Fibroblast of lung (primary cell): Measurements from ENCODE around the gene COPZ2.

Source experiments
- EZH2 ChIP-seq: IDR thresholded peaks from 2 replicates; pipeline ENCODE4 v1.5.1; 2012; ENCODE audit warnings: low read length, control low read depth, mild to moderate bottlenecking; ENCODE audit errors: missing control alignments
- TF ChIP-seq, protein P1 (sequence below), 2 donors: IDR thresholded peaks in 1 of 2; conservative IDR thresholded peaks in 1 of 2; 1 replicate in 1 of 2; 2 replicates in 1 of 2; pipeline ENCODE4 v1.5.1; 2011 to 2012; ENCODE audit warnings: low read length in 2 of 2, control low read depth in 1 of 2, inconsistent platforms in 1 of 2, low read depth in 1 of 2, mild to moderate bottlenecking in 1 of 2

DNA sequence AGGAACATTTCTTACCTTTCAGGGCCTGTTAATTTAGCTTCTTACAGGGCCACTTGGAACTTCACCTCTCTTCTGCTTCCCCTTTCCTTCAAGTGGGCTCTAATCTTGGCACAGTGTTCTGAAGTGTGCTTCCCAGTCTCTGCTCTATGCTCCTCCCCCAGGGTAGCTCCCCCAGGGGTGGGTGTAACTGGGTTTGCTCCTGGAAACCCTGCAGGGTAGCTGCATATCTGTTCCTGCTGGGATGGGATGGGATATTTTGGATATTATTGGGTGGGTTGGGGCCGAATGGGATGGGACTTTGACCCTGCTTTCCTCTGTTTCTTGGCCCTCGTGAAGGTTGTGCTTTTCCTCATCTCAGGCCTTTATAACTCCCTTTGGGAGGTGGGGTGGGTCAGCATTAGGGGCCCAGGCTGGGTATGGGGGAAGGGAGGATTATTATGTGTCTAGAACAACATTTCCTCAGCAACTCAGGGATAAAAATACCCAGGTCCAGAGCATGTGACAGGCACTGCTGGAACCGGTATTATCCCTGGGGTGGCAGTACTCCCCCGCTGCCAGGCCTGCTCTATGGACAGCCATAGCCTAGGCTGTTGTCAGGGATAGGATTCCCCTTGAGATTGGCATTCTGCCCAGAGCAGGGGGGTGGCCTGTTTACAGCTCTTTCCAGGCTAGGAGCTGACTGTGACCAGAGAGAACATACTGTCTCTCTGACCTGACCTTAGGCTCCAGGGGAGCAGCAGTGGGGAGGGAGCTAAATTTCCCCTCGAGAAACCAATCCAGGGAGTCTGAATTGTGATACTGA lies 15.6 kb upstream of the COPZ2 start:
- TF ChIP-seq, protein P1, sequence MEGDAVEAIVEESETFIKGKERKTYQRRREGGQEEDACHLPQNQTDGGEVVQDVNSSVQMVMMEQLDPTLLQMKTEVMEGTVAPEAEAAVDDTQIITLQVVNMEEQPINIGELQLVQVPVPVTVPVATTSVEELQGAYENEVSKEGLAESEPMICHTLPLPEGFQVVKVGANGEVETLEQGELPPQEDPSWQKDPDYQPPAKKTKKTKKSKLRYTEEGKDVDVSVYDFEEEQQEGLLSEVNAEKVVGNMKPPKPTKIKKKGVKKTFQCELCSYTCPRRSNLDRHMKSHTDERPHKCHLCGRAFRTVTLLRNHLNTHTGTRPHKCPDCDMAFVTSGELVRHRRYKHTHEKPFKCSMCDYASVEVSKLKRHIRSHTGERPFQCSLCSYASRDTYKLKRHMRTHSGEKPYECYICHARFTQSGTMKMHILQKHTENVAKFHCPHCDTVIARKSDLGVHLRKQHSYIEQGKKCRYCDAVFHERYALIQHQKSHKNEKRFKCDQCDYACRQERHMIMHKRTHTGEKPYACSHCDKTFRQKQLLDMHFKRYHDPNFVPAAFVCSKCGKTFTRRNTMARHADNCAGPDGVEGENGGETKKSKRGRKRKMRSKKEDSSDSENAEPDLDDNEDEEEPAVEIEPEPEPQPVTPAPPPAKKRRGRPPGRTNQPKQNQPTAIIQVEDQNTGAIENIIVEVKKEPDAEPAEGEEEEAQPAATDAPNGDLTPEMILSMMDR (conservative IDR thresholded peaks at IDR 0.05 in 1 of 2, IDR thresholded peaks at IDR 0.05 in 1 of 2; ENCODE audit: low read depth in 1 of 2, low read length in 2 of 2) = no peak
- no peak for TF ChIP-seq EZH2
